Measurements from ENCODE around the gene ASB8. TPM values are rescaled to one million over a fixed set of nuclear protein-coding genes. Genes with fewer than 3 reads are reported as not detected.

ASB8 gene
- total RNA-seq, 2 donors from 2014 or later = 35.7 to 68.6 TPM

DNA sequence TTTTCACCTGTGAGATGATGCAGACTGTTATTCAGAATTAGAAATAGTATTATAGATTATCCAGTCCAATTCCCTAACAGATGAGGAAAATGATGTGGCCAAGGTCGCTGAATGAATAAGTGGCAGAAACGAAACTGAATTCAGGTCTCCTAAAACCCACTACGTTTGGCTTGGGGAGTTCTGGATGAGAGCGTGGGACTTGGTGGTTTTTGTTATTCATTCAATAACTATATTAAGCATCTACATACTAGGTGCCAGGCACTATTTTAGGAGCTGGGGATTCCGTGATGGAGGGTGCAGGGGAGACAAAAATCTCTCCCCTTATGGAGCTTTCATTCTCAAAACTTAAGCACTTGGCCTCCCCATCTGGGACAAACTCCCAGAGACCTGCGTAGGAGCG lies 25.3 kb upstream of the ASB8 start:
- peaks cover 0 to 12% of the 10 kb centered on the region in 2 donors for H3K27me3 ChIP-seq
- no peaks in the 10 kb centered on the region for H3K36me3 ChIP-seq
- peak overlapping the region; percentile 38 to 64 for H3K27ac ChIP-seq
- H3K9me3 ChIP-seq = no peaks in the 10 kb centered on the region
- TF ChIP-seq, protein P1, sequence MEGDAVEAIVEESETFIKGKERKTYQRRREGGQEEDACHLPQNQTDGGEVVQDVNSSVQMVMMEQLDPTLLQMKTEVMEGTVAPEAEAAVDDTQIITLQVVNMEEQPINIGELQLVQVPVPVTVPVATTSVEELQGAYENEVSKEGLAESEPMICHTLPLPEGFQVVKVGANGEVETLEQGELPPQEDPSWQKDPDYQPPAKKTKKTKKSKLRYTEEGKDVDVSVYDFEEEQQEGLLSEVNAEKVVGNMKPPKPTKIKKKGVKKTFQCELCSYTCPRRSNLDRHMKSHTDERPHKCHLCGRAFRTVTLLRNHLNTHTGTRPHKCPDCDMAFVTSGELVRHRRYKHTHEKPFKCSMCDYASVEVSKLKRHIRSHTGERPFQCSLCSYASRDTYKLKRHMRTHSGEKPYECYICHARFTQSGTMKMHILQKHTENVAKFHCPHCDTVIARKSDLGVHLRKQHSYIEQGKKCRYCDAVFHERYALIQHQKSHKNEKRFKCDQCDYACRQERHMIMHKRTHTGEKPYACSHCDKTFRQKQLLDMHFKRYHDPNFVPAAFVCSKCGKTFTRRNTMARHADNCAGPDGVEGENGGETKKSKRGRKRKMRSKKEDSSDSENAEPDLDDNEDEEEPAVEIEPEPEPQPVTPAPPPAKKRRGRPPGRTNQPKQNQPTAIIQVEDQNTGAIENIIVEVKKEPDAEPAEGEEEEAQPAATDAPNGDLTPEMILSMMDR (IDR thresholded peaks at IDR 0.05) = no peak
- H3K4me3 ChIP-seq = peak overlapping the region; percentile 42 to 67
- peaks cover 0 to 25% of the 10 kb centered on the region in 2 donors for H3K4me1 ChIP-seq
- no peak for DNase-seq (ENCODE audit: low spot score)

DNA sequence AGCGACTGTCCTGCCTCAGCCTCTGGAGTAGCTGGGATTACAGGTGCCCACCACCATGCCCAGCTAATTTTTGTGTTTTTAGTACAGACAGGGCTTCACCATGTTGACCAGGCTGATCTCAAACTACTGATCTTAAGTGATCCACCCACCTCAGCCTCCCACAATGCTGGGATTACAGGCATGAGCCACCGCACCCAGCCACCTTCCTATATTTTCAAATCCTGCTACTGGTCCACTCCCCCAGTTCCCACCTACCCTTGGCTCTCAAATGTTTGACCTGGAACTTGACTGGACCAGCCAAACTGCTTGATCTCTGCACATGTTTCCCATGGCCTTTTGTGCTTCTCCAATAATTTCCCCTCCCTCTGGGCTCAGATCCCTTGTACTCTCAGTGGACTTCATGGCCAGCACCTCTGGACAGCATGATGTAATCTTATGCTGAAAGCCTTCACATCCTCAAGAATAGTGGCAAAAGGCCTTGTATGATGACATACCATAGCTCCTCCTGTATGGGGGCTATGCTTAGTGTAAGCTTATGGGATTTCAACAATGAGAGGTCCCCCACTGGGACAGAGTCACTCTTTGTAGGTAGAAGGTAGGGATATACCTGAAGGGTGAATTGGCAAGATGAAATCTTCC lies 23.7 kb upstream of the ASB8 start:
- peaks cover 0 to 12% of the 10 kb centered on the region in 2 donors for H3K27me3 ChIP-seq

DNA sequence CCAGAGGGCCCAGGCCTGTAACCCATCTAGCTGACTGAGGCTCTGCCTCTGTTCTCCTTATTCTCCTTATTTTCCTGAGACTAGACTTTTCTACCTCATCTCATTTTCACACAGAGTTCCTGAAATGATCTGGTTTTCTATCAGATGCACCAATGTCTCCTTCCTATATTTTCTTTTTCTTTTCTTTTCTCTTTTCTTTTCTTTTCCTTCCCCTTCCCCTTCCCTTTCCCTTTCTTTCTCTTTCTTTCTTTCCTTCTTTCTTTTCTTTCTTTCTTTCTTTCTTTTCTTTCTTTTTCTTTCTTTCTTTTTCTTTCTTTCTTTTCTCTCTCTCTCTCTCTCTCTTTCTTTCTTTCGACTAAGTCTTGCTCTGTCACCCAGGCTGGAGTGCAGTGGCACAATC lies 23.1 kb upstream of the ASB8 start:
- Histone ChIP-seq H3K27ac (no peak overlapping the region), H3K4me3 (no peak overlapping the region), H3K27me3 (peaks cover 0 to 12% of the 10 kb centered on the region in 2 donors), H3K4me1 (peaks cover 0 to 25% of the 10 kb centered on the region in 2 donors), H3K9me3 (no peaks in the 10 kb centered on the region), H3K36me3 (no peaks in the 10 kb centered on the region)
- TF ChIP-seq, protein P1 (IDR thresholded peaks at IDR 0.05) = no peak
- no peak for DNase-seq (ENCODE audit: low spot score)

More for the DNA sequence above, 23.7 kb upstream of the ASB8 start:
- Histone ChIP-seq H3K36me3 (no peaks in the 10 kb centered on the region), H3K4me3 (no peak overlapping the region), H3K9me3 (no peaks in the 10 kb centered on the region), H3K4me1 (peaks cover 0 to 25% of the 10 kb centered on the region in 2 donors), H3K27ac (no peak overlapping the region)
- DNase-seq (ENCODE audit: low spot score) = no peak
- TF ChIP-seq, protein P1 (IDR thresholded peaks at IDR 0.05) = no peak

DNA sequence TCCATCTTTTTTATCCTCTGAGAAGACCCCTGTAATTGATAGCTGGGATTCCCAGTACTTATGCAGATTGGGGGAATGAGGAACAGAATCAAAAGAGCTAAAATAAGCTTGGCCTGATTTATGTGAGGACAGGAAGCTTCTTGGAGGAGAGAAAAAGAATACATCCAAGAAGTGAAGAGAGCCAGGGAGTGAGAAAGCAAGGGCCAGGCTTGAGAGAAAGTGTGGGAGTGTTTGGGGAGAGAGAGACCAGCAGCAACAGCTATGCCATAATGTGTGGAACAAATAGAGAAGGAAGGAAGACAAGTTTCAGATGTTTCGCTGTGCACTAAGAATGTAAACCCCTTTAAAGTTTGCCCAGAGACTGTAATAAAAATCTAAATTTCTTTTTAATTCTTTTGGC lies 22.2 kb upstream of the ASB8 start:
- Histone ChIP-seq H3K4me1 (peaks cover 0 to 23% of the 10 kb centered on the region in 2 donors), H3K27ac (no peak overlapping the region), H3K9me3 (no peaks in the 10 kb centered on the region), H3K27me3 (peaks cover 0 to 12% of the 10 kb centered on the region in 2 donors), H3K36me3 (no peaks in the 10 kb centered on the region), H3K4me3 (no peak overlapping the region)
- DNase-seq (ENCODE audit: low spot score) = no peak
- TF ChIP-seq, protein P1 (IDR thresholded peaks at IDR 0.05) = no peak

DNA sequence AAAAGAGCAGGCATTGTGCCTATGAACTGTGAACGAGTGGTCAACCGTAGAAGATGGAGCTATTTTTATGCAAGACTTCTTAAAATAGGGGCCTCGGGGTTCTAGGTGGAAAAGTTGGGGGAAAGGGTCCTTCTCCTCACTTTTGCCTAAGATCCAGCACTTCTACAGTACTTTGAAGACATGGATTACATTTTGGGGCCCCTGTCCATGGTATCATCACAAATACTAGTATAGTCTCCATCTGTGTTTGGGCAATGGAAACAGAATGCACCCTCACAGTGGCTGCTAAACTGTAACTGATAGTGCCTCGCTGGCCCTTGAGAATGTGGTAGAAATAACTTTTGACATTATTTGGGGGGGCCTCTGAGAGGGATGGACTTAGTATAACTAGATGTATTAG lies 20.7 kb upstream of the ASB8 start:
- Histone ChIP-seq H3K36me3 (no peaks in the 10 kb centered on the region), H3K4me3 (no peak overlapping the region), H3K9me3 (no peaks in the 10 kb centered on the region), H3K27me3 (no peaks in the 10 kb centered on the region), H3K4me1 (peaks cover 0 to 8% of the 10 kb centered on the region in 2 donors), H3K27ac (no peak overlapping the region)
- TF ChIP-seq, protein P1 (IDR thresholded peaks at IDR 0.05) = no peak
- DNase-seq (ENCODE audit: low spot score) = no peak

DNA sequence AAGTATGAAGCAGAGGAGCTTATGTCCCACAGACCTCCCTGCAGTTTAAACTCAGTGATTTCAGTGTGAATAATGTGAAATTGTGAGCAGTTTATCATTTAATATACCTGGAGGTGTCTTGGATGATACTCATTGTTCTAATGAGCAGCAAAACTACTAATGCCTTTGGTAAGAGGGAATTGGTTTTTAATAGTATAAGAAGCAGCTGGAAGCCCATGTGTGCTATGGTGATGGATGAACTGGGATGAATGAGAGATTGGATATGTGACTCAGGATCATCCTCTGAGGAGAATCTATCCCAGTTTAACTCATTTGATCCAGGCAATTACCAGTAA lies 19.1 kb upstream of the ASB8 start:
- no peaks in the 10 kb centered on the region for H3K36me3 ChIP-seq
- H3K27ac ChIP-seq = no peak overlapping the region
- TF ChIP-seq, protein P1 (IDR thresholded peaks at IDR 0.05) = no peak
- H3K4me1 ChIP-seq = no peaks in the 10 kb centered on the region
- H3K9me3 ChIP-seq = no peaks in the 10 kb centered on the region
- DNase-seq (ENCODE audit: low spot score) = no peak
- no peaks in the 10 kb centered on the region for H3K27me3 ChIP-seq
- H3K4me3 ChIP-seq = no peak overlapping the region
